GM19023 (cell line): ENCODE data around the gene ARHGEF7.

Experiments
- ATAC-seq: cut with Tn5 transposase; IDR thresholded peaks from one replicate; pipeline ENCODE4 v1.9.1; 2021; ENCODE audit warnings: mild to moderate bottlenecking, moderate library complexity; ENCODE audit not compliant: unreplicated experiment

The ARHGEF7 gene

DNA sequence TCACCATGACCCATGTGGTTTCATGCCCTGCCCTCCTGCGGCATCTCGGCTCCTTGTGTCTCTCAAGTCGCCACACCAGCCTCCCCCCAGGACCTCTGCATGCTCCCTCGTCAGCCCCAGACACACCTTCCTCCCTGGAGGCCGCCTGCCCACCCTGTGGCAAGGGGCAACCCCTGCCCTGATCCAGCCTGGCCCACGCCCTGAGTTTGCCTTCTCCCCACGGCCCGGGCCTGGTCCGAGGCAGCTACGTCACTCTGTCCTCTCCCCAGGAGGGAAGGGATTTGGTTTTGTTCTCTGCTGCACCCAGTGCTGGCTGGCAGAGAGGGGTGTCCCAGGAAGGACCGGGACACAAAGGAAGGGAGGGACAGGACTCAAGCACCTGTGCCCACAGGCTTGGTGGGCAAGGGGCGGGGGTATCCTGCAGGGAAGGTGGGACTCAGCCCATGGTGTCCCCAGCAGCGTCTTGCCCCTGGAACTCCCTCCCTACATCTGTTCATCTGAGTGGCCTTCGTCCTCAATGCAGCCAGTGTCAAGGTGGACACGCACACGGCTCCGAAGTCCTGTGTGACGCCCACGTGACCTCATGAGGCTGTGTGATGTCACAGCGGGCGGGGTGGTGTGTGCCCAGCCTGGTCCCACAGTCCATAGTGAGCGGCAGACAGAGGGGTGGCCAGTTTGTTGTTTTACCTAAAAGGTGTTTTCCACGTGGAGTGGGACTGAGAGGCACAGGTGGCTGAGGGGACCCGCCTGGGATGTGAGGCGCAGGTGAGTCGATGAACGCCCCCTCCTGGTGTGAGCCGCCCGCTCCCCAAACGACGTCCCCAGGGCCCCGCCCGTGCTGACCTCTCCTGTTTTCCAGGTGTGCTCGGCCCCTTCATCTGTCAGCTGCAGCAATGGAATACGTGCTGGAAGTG is 205.1 kb downstream of the ARHGEF7 start, which contains the start of gene TEX29:
Gene TEX29, plus strand, starts transcription at position 645 of the 914 bp plus-strand sequence. Its CDS starts 249 bp downstream, at position 894.
- ATAC-seq: no peak

DNA sequence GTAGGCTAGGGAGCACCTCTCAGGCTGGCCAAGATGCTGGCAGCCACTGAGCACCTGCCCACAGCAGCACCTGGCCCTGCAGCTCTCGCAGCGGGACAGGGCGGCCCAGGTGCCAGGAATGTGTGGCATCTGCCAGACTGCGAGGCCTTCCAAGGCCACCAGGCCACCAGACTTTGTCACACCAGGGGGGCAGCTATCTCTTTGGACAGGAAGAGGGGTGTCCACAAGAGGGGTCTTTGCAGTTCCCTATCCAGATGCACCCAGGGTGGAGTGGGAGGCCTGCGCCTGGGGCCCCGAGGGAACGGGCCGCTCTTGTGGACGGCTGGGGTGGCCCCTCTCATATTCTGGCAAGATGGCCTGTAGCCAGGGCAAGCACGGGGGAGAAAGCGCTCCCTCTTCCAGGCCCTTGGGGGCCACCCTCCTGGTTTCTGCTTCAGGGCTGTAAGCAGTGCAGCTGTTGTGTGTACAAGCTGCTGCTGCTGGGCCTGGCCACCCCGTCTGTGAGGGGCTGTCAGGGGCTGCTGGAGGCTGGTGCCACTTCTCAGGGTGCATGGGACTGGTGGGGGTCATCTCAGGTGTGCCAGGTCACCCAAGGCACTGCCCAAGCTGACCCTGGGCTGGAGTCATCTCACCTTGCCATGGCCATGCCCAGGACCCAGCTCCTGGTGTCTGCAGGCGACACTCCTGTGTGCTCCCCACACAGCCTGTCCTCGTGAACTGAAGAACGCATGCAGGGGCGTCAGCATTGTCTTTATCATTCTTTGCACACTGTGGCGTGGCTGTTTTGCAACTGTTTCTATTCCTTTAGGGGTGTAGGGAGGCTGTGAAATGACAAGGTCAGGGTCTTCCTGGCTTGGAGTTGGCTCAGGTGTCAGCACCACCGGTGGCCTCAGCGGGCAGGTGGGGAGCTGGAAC is 207.1 kb downstream of the ARHGEF7 start:
- no peak for ATAC-seq

DNA sequence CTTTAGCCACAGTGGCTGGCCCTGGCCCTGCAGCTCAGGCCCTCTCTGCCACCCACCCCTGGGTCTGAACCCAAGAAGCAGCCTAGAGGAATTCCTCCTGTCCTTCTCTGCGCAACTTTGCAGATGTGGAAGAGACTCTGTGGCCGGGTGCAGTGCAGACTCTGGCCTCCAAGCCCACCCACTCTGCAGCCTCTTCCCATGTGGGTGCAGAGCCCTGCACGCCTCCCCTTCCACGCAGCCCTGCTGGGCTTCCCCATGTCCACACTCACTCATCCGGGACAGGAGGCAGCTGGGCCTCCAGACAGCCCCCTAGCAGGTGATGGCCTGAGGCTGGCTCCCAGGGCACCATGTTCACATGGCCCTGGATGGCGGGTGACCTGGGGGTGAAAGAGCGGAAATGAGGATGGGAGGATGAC is 207.8 kb downstream of the ARHGEF7 start:
- ATAC-seq: no peak

DNA sequence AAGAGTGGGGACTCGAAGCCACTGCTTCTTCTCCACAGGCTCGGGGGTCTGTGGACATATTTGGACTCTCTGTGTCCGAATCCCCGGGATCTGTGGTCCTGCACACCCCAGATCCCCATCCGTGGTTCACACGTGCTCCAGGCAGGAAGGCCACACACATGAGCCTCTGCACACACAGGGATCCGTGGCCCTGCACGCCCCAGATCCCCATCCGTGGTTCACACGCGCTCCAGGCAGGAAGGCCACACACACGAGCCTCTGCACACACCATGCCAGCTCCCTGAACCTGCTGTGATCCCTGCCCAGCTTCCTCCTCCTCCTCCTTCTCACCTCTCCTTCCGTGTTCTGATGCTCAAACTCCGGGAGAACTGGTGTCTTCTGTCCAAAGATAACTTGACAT is 208.4 kb downstream of the ARHGEF7 start:
- ATAC-seq: no peak

DNA sequence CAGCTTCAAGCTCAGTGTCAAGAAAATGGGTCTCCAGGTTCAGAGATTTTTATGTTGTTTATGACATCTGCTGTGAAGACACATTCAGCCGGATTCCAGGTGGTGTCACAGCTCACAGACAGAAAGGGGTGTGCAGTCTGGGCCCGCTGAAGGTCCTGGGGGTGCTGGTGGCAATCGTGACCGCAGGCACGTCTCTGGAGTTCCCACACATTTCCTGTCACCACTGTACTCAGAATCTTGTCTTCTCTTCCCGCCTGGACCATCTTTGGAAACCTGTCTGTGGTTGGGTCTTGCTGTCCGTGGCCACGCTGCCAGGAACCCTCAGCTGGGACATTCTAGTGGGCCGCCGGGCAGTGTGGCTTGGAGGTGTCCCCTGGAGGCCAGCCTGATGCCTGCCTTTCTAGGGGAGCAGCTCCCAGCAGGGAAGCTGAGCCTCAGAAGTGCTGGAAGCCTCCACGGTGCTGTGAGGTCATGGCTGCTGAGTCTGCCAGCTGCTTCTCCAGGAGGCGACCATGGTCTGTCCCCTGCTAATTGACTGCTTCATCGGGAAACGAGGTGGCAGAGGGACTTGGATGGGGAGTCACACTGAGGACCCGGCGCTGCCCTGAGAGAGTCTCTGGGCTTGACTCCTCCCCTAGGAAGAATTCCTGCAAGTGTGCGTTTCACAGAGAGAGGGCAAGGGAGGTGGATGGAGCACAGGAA is 209.0 kb downstream of the ARHGEF7 start:
- no peak for ATAC-seq

DNA sequence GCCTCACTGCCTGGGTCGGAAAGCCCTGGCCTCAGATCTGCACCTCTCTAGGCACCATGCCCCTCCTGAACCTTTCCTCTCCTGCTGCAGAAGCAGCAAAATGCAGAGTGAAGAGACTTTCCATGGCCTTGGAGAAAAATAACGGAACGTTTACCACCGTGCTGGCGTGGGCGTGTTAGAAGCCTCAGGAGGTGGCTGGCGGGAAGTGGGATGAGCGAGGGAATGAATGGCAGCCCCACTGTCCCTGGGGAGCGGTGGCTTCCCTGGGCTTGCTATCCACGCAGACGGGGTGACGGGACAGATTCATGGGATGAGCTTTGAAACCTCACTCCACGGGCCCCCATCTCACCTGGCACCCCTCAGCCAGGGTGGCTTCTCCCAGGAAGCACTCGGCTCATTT is 209.6 kb downstream of the ARHGEF7 start:
- no peak for ATAC-seq

DNA sequence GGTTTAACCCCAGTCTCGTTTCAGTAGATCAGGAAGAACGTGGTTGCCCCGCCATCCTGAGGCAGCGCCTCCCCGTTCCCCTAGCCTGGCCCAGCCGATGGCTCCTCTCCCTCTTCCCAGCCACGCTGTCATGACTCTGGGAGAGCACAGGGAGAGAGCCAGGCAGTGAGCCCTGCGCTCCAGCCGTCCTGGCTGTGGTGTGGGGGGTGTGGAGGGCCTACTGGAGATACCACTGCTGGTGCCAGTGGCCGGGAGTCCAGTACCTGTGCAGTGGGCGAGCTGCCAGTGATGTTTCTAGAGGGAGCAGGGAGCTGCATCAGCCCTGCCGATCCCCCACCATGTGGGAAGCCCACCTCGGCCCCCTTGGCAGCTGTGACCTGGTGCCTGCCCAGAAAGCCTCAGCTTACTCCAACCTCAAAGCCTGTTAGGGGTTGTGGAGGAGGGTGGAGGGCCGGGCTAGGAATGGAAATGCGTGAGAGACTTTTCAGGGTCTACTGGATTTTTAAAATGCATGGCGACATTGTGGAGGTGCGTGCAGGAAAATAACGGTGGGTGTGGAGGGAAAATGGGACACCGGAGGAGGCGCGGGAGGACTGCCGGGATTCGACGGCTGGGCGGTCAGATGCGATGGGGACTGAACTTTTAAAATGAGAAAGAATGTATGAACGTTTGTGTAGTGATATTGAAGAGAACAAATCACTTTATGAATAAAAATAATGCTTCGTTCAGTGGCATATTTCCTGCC is 210.2 kb downstream of the ARHGEF7 start:
- no peak for ATAC-seq

DNA sequence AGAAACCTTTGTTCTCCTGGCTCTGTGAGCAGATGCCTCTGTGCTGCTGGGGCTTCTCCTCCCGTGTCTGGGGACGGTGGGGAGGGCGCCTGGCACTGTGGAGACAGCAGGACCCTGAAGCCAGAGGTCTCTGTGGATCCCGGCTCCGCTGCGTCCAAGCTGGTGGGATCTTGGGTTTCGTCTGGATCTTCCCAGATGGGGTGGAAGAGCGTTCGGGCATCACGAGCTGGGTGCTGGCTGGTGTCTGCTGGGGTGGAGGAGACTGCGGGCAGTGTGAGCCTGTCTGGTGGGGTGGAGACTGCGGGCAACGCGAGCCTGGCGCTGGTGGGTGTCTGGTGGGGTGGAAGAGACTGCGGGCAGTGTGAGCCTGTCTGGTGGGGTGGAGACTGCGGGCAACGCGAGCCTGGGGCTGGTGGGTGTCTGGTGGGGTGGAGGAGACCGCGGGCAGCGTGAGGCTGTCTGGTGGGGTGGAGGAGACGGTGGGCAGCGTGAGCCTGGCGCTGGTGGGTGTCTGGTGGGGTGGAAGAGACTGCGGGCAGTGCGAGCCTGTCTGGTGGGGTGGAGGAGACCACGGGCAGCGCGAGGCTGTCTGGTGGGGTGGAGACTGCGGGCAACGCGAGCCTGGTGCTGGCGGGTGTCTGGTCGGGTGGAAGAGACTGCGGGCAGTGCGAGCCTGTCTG is 211.0 kb downstream of the ARHGEF7 start:
- ATAC-seq: no peak

DNA sequence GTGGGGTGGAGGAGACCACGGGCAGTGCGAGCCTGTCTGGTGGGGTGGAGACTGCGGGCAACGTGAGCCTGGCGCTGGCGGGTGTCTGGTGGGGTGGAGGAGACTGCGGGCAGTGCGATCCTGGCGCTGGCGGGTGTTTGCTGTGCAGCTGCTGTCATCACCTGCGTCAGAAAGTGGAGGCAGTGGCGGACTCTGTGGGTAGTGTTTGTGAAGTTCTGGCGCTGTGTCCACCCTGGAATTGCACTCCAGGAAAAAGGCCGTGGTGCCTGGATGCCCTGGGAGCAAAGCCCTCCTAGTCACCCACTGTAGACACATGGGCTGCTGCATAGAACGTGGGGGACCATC is 211.5 kb downstream of the ARHGEF7 start:
- no peak for ATAC-seq

DNA sequence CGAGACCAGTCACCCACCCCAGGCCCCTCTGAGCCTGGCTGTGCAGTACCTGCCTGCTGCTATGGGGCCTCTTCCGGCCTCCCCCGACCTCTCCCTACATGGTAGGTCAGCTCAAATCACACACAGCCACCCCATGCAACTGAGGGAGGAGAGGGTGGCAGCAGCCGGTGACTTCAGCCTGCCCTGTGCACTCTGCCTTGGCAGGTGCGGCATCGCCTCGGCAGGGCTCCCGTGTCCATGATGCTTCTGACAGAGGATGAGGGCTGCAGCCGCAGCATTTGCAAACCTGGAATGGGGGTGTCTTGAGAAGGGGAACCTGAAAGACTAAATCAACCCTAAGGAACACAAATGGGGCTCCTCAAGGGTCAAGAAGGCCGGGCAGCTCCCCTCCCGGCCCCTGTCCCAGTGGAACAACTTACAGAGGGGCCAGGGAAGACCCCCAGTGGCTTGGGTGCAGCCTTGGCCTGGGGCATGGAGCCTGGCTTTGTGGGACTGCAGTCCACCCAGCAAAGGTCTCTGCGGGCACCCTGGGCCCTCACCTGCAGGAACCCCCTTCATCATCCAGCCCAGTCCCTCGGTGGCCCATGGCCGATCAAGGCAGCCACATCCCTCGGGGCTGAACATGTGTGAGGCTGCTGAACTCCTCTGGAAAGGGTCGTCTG is 212.0 kb downstream of the ARHGEF7 start:
- ATAC-seq: no peak

DNA sequence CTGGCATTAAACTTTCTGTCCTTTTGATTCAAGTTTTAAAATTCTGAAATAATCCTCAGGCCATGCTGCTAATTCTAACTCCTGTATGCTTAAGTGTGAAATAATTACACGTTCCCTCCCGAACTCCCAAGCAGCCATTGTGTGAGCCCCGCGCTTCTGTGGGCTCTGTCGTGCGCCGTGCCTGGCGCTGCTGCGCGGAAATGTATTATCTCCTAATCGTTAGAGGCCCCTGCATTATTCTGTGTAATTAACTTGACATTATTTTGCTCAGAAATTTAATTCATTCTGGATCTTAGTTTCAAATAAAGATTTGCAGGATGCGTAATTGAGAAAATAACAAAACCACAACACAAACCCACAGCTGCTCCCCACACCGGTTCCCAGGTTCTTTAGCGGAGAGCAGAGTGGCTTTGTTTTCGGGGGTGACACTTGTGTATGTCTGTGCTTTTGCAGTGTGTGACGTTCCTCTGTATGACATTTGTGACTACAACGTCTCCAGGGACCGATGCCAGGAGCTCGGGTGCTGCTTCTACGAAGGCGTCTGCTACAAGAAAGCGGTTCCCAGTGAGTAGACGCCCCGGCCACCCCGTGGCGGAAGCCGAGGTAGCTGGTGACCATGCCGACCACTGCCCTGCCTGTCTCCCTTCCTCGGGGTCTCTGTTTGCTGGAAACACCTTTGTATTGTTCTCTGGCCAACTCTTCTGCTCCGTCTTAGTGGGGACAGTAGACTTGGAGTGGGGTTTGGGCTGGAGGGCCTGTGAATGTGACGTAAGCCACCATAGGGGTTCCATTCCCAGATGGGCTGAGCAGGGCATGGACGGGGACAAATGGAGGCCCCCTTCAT is 212.8 kb downstream of the ARHGEF7 start:
- no peak for ATAC-seq

DNA sequence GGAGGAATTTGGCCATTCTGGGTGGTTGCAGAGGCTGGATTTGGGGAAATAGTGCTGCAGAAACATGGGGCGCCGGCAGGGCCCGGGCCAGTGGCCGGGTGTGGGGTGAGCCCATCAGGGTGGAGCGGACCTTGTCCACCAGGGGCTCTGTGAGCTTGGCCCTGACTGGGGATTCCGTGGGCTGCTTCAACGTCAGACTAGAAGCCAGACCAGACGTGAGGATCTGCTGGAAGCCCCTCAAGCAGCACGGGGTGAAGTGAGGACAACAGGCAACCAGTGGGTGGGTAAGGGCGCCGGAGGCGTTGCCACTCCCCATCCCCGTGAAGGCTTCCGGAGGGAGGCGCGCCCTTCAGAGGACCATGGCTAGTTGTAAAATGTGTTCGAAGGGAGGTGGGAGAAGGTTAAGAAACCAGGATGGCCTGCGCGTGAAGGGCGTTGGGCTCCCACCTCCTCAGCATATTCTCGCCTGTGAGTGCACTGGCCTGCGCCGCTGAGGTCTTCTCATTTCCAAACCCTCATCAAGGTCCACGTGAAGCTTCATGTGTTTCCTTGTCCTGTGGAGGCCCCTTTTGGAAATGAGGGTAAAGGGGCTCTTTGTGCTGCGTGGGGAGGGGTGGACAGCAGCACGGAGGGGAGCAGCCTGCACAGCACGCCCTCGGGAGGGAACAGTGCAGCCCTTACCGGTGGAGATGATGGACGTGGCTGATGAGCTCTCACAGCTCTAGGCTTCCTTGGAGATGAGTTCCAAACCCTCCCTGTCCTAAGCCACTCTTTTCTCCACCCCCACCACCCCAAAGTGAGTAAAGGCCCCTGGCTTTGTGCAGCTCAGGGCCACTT is 213.7 kb downstream of the ARHGEF7 start:
- no peak for ATAC-seq

DNA sequence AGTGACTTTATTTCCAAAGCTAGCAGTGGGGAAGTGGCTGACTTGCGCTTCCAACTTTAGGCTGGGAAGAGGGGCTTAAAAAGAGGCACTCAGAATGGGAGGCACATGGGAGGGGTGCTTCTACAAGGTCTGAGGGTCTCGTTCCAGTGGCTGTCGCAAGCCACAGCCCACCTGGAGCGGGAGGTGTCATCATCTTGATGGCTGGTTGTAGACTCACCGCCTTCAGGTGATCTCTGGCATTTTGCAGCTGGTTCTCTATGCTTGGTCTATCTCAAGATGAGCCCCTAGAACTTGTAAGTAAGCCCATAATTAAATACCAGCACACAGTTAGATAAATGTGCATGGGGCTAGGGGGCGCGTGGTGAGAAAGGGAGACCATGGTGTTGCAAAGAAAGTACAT is 214.5 kb downstream of the ARHGEF7 start:
- no peak for ATAC-seq

DNA sequence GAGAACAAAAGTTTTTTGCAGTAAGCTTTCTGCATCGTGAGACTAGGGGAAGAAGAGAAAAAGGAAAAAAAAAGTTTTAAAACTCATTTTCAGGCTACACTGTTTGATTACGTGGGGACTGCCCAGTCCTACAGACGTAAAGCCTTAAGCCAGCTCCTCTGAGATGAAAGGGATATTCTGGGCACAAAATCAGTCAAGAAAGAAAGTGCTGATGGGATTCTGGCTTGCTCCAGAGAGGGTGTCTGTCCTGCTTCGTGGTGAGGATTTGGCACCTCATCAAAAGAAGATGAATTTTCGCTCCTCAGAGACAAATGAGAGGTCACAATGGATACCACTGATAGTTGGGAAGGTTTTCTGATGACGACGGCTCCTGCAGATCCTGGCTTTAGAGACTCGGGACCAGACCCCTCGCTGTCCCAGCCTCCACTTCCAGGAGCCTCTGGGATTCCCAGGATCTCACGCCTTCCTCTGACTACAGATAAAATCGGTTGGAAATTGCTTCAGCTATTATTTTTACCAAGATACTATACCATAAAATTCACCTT is 215.0 kb downstream of the ARHGEF7 start:
- ATAC-seq: no peak

DNA sequence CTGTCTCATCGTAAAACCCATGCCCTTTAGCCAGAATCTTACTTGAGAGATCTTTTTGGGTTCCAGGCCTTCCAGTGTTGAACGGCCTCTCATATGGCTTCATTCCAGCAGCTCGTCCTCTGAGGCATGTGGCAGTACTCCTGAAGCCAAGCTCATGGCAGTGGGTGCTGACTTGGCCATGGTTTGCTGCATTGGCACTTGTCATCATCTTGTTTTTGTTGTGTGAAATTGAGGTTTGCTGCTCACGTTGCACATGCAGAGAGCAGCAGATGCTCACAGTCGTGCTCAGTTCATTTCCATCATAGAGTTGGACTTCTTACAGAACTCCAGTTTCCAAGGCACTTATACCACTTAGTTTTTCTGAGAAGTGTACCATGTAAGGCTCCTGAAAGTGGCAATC is 220.2 kb downstream of the ARHGEF7 start:
- ATAC-seq: no peak

DNA sequence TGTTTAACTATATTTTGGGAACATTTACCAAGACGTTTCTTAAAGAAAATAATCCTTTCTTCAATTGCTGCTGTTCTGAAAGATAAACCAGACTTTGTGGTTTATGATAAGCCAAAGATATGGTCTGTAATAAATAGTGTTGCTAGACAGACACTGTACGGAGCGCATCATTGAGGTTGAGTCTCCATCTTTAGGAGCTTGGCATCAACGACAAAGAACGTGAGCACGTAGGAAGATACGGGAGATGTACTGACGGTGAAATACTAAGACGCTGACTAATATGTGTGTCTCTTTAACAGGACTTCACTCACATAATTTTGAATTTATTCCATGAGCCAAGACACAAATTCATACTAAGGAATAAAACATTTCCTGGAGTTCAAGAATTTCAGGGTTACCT is 221.6 kb downstream of the ARHGEF7 start:
- ATAC-seq: no peak

DNA sequence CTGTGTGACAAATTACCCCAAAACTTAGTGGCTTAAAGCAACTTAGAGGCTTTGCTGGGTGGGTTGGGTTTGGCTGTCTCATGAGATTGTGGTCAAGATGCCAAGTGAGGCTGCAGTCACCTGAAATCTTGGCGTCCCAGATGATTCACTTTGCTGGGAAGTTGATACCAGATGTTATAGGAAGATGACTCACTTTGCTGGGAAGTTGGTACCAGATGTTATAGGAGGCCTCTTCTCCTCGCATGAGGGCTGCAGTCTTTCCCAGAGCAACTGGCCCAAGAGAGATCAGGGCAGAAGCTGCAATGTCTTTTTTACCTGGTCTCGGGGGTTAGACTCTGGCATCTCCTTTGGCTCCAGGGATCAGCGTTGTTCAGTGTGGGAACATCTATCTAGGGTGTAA is 222.1 kb downstream of the ARHGEF7 start:
- no peak for ATAC-seq
